Hepatocyte (in vitro differentiated cells): ENCODE data around the gene CEP70.

Source experiments
- EZH2phosphoT487 ChIP-seq: fragments of 200-600 bp; sonication (generic); IDR thresholded peaks from one replicate; pipeline ENCODE4 v1.6.1; 2018; ENCODE audit warnings: antibody characterized with exemption, mild to moderate bottlenecking, low read depth, moderate library complexity; ENCODE audit not compliant: unreplicated experiment, severe bottlenecking
- TF ChIP-seq, protein P1 (sequence below): fragments of 200-600 bp; sonication (generic); IDR thresholded peaks from 2 replicates; pipeline ENCODE4 v1.5.1; 2016; ENCODE audit warnings: antibody characterized with exemption, mild to moderate bottlenecking; ENCODE audit not compliant: poor library complexity

GRCh38 chr3:138509586-138509985 lies 84.5 kb downstream of the CEP70 start:
- TF ChIP-seq, protein P1, sequence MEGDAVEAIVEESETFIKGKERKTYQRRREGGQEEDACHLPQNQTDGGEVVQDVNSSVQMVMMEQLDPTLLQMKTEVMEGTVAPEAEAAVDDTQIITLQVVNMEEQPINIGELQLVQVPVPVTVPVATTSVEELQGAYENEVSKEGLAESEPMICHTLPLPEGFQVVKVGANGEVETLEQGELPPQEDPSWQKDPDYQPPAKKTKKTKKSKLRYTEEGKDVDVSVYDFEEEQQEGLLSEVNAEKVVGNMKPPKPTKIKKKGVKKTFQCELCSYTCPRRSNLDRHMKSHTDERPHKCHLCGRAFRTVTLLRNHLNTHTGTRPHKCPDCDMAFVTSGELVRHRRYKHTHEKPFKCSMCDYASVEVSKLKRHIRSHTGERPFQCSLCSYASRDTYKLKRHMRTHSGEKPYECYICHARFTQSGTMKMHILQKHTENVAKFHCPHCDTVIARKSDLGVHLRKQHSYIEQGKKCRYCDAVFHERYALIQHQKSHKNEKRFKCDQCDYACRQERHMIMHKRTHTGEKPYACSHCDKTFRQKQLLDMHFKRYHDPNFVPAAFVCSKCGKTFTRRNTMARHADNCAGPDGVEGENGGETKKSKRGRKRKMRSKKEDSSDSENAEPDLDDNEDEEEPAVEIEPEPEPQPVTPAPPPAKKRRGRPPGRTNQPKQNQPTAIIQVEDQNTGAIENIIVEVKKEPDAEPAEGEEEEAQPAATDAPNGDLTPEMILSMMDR: no peak
- TF ChIP-seq EZH2phosphoT487: no peak
